PC-9 (cell line): ENCODE measurements around the gene SAMM50. TPM values are rescaled to one million over a fixed set of nuclear protein-coding genes. Genes with fewer than 3 reads are reported as not detected.

Experiments used
- BruUV-seq: library from RNA; stranded (reverse); fragments of 400-500 nt; replicated peaks from 2 replicates; lab custom pipeline; 2021; lab: Mats Ljungman, UMichigan
- CTCF ChIA-PET: fragments of 300-600 bp; sonication (Branson Sonifier 250); formaldehyde crosslinking; loops from one replicate; lab custom pipeline; 2022; ENCODE audit warnings: antibody characterized with exemption; lab: Charles Lee
- POLR2A ChIA-PET: fragments of 300-600 bp; sonication (Branson Sonifier 250); formaldehyde crosslinking; loops from one replicate; lab custom pipeline; 2022; ENCODE audit warnings: antibody characterized with exemption; ENCODE audit not compliant: unreplicated experiment; lab: Charles Lee
- DNase-seq, 2 experiments: peaks; one replicate each; pipeline versions ENCODE4 v3.0.0 to v3.0.0-alpha.2; 2015 to 2022; ENCODE audit warnings: mixed read lengths in 1 of 2
- H2AFZ ChIP-seq: fragments of 200-600 bp; sonication (generic); 2 replicates; pipeline ENCODE4 v1.8.1; 2017; ENCODE audit warnings: antibody characterized with exemption
- H3F3A ChIP-seq: fragments of 200-600 bp; sonication (generic); 2 replicates; pipeline ENCODE4 v1.8.1; 2017; ENCODE audit warnings: antibody characterized with exemption, mild to moderate bottlenecking, low read depth; ENCODE audit not compliant: insufficient read depth
- H3K27ac ChIP-seq: fragments of 200-600 bp; sonication (generic); 2 replicates; pipeline ENCODE4 v1.6.1; 2016; ENCODE audit warnings: mixed run types
- H3K27me3 ChIP-seq: fragments of 200-600 bp; sonication (generic); 2 replicates; pipeline ENCODE4 v1.6.1; 2016; ENCODE audit warnings: low read depth, mixed run types; ENCODE audit not compliant: insufficient read depth
- H3K36me3 ChIP-seq: fragments of 200-600 bp; sonication (generic); 2 replicates; pipeline ENCODE4 v1.6.1; 2016; ENCODE audit warnings: low read depth, mixed run types
- H3K4me1 ChIP-seq: fragments of 200-600 bp; sonication (generic); replicated peaks from 2 replicates; pipeline ENCODE4 v1.6.1; 2016; ENCODE audit warnings: mixed run types; ENCODE audit not compliant: insufficient read depth
- H3K4me2 ChIP-seq: fragments of 200-600 bp; sonication (generic); 2 replicates; pipeline ENCODE4 v1.6.1; 2017; ENCODE audit warnings: mixed run types
- H3K4me3 ChIP-seq: fragments of 200-600 bp; sonication (generic); 2 replicates; pipeline ENCODE4 v1.6.1; 2016; ENCODE audit warnings: mixed run types
- H3K79me2 ChIP-seq: fragments of 200-600 bp; sonication (generic); 2 replicates; pipeline ENCODE4 v1.6.1; 2017; ENCODE audit warnings: low read depth, mixed run types
- H3K9me2 ChIP-seq: fragments of 200-600 bp; sonication (generic); 2 replicates; pipeline ENCODE4 v1.8.1; 2017; ENCODE audit warnings: mild to moderate bottlenecking; ENCODE audit not compliant: insufficient read depth
- H3K9me3 ChIP-seq: fragments of 200-600 bp; sonication (generic); 2 replicates; pipeline ENCODE4 v1.8.1; 2016; ENCODE audit warnings: low read depth; ENCODE audit not compliant: insufficient read depth
- H4K20me1 ChIP-seq: fragments of 200-600 bp; sonication (generic); 2 replicates; pipeline ENCODE4 v1.8.1; 2017; ENCODE audit not compliant: insufficient read depth
- CTCF ChIP-seq: fragments of 200-600 bp; sonication (generic); conservative IDR thresholded peaks from 2 replicates; pipeline ENCODE4 v1.6.1; 2017; ENCODE audit warnings: mixed run types, antibody characterized with exemption, mild to moderate bottlenecking, moderate library complexity
- EZH2 ChIP-seq: fragments of 200-600 bp; sonication (generic); IDR thresholded peaks from 2 replicates; pipeline ENCODE4 v1.8.0; 2017; ENCODE audit warnings: antibody characterized with exemption, low read depth
- intact Hi-C: fragments of 100-400 bp; cut with micrococcal nuclease; formaldehyde crosslinking; loops from one replicate; pipeline ENCODE4 v1.10.0; 2022; ENCODE audit not compliant: unreplicated experiment
- total RNA-seq: library from RNA; stranded (reverse); gene quantifications from 2 replicates; pipeline ENCODE4 v1.2.3, GENCODE V29; 2021

SAMM50 gene
- total RNA-seq, 1 experiment from 2014 or later = 73.9 TPM

- Histone ChIP-seq H4K20me1 (peaks cover 9% of the 10 kb centered on the region; the same call in 1 of the 2 replicates), H3K4me2 (no peak overlapping the region), H3K27me3 (no peaks in the 10 kb centered on the region), H2AFZ (no peak overlapping the region), H3K4me3 (no peak overlapping the region), H3K9me3 (no peaks in the 10 kb centered on the region), H3K79me2 (no peaks in the 10 kb centered on the region), H3K4me1 (no peaks in the 10 kb centered on the region), H3K36me3 (peaks cover 27% of the 10 kb centered on the region), H3F3A (no peaks in the 10 kb centered on the region), H3K9me2 (no peaks in the 10 kb centered on the region), H3K27ac (no peak overlapping the region)
- intact Hi-C loops = no loop called here
- DNase-seq = peak in 1 of 2 experiments; percentile 17
- BruUV-seq = no TSS peak
- no peak for TF ChIP-seq EZH2
- TF ChIP-seq CTCF = no peak
- ChIA-PET POLR2A (no interaction called here), CTCF (no interaction called here)
Measured at GRCh38 chr22:43974028-43974545, 18.8 kb downstream of the SAMM50 start.

- no peak overlapping the region for H3K4me3 ChIP-seq
- BruUV-seq = no TSS peak
- intact Hi-C loops = no loop called here
- ChIA-PET CTCF (no interaction called here), POLR2A (no interaction called here)
- no peaks in the 10 kb centered on the region for H3K9me3 ChIP-seq
- no peaks in the 10 kb centered on the region for H3K27me3 ChIP-seq
- peaks cover 20% of the 10 kb centered on the region; the same call in 1 of the 2 replicates for H3K36me3 ChIP-seq
- no peaks in the 10 kb centered on the region for H3K79me2 ChIP-seq
- peaks cover 9% of the 10 kb centered on the region; the same call in 1 of the 2 replicates for H4K20me1 ChIP-seq
- no peaks in the 10 kb centered on the region for H3K9me2 ChIP-seq
- no peak overlapping the region for H2AFZ ChIP-seq
- no peaks in the 10 kb centered on the region for H3F3A ChIP-seq
- H3K27ac ChIP-seq = no peak overlapping the region
- no peak for TF ChIP-seq EZH2
- no peak for TF ChIP-seq CTCF
- H3K4me2 ChIP-seq = no peak overlapping the region
- no peaks in the 10 kb centered on the region for H3K4me1 ChIP-seq
- DNase-seq = peak in 1 of 2 experiments; percentile 25
Measured at GRCh38 chr22:43975041-43975440, 19.8 kb downstream of the SAMM50 start.

GRCh38 chr22:43976861-43977795 lies 21.9 kb downstream of the SAMM50 start:
- Histone ChIP-seq H3K4me3 (no peak overlapping the region), H3K27ac (no peak overlapping the region), H3F3A (no peaks in the 10 kb centered on the region), H3K9me3 (no peaks in the 10 kb centered on the region), H3K27me3 (no peaks in the 10 kb centered on the region), H3K9me2 (no peaks in the 10 kb centered on the region), H3K79me2 (no peaks in the 10 kb centered on the region), H3K4me2 (no peak overlapping the region), H4K20me1 (peaks cover 6% of the 10 kb centered on the region; the same call in 1 of the 2 replicates), H2AFZ (no peak overlapping the region), H3K36me3 (0 out of 2 replicates have a peak, but pooled peaks cover 20% of the 10 kb centered on the region), H3K4me1 (no peaks in the 10 kb centered on the region)
- POLR2A ChIA-PET = no interaction called here
- peak in 1 of 2 experiments; percentile 21 for DNase-seq
- intact Hi-C loops = no loop called here
- TF ChIP-seq EZH2 = no peak
- no peak for TF ChIP-seq CTCF
- CTCF ChIA-PET = interaction anchor here (0.6 kb wide), 1 partner anchor 665 kb away, joined by 6 read pairs; no protein-coding TSS in a partner anchor
- no TSS peak for BruUV-seq
